Activated naive CD8-positive, alpha-beta T cell treated with anti-CD3 and anti-CD28 coated beads for 36 hours (primary cell): ENCODE data around the gene PPP6R3. TPM values are rescaled to one million over a fixed set of nuclear protein-coding genes. Genes with fewer than 3 reads are reported as not detected.

Experiments
- DNase-seq: peaks from one replicate; pipeline ENCODE4 v3.0.0; 2021
- H3K27ac Mint-ChIP-seq: one replicate; pipeline ENCODE4 v1.8.0; 2022; ENCODE audit warnings: mild to moderate bottlenecking, moderate library complexity, mixed read lengths
- H3K27me3 Mint-ChIP-seq: one replicate; pipeline ENCODE4 v1.8.0; 2022; ENCODE audit warnings: mild to moderate bottlenecking, mixed read lengths
- H3K36me3 Mint-ChIP-seq: one replicate; pipeline ENCODE4 v1.8.0; 2021; ENCODE audit warnings: mild to moderate bottlenecking, mixed read lengths
- H3K4me1 Mint-ChIP-seq: one replicate; pipeline ENCODE4 v1.8.0; 2021; ENCODE audit warnings: mixed read lengths
- H3K4me3 Mint-ChIP-seq: one replicate; pipeline ENCODE4 v1.8.0; 2022; ENCODE audit warnings: mild to moderate bottlenecking, moderate library complexity, mixed read lengths
- H3K9me3 Mint-ChIP-seq: one replicate; pipeline ENCODE4 v1.8.0; 2022; ENCODE audit warnings: mixed read lengths
- total RNA-seq, 2 experiments: library from RNA; stranded (reverse); gene quantifications; one replicate each; pipeline ENCODE4 v1.2.3, GENCODE V29; 2021

The PPP6R3 gene
- total RNA-seq, 2 experiments from 2014 or later = 122 to 123 TPM

DNA sequence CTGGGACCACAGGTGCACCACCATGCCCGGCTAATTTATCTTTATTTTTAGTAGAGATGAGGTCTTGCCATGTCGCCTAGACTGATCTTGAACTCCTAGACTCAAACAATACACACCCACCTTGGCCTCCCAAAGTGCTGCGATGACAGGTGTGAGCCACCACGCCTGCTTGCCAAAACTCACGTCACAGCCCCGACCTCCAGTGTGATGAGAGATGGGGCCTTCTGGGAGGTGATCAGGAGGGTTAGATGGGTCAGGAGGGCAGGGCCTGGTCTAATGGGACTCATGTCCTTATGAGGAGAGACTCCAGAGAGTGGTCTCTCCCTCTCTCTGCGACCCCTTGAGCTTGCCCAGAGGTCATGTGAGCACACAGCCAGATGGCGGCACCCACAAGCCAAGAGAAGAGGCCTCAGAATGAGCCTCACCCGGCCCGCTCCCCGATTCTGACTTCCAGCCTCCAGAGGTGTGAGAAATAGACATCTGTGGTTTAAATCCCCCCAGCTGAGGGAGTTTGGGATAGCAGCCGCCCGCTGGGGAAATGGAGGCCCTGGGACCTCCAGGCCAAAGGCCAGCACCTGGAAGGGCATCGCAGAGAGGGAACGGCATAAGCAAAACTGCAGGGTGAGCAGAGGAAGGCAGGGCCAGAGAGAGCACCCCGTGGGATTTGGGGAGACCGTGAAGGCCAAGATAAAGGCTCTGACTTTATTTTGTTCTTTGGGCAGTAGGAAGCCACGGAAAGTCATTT, 199.7 kb downstream of the PPP6R3 start:
- Mint-ChIP-seq H3K27ac (no peak overlapping the region), H3K36me3 (no peaks in the 10 kb centered on the region), H3K27me3 (peaks cover 17% of the 10 kb centered on the region), H3K9me3 (no peaks in the 10 kb centered on the region), H3K4me1 (no peaks in the 10 kb centered on the region), H3K4me3 (no peak overlapping the region)
- DNase-seq = no peak

DNA sequence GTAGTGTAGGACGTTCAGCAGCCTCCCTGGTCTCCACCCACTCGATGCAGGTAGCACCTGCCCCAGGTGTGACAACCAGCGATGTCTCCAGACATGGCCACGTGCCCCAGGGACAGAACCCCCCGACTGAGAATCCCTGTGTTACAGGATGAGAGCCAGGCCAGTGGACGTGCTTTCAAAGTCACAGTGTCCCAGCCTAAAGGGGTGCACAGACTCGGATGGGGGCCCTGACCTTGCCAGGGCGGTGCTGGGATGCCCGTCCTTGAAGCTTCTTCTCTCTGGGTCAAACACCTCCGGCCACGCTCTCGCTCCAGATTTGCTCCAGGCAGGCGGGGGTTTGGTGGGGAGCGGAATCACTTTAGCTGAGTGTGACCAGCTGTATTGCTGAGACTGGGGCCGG, 200.5 kb downstream of the PPP6R3 start:
- Mint-ChIP-seq H3K9me3 (no peaks in the 10 kb centered on the region), H3K27me3 (peaks cover 18% of the 10 kb centered on the region), H3K4me1 (no peaks in the 10 kb centered on the region), H3K36me3 (no peaks in the 10 kb centered on the region), H3K27ac (no peak overlapping the region), H3K4me3 (no peak overlapping the region)
- DNase-seq = no peak

- no peak for DNase-seq
- Mint-ChIP-seq H3K36me3 (no peaks in the 10 kb centered on the region), H3K27ac (no peak overlapping the region), H3K9me3 (no peaks in the 10 kb centered on the region), H3K27me3 (peaks cover 18% of the 10 kb centered on the region), H3K4me3 (no peak overlapping the region), H3K4me1 (no peaks in the 10 kb centered on the region)
Observed at GRCh38 chr11:68661697-68662603, 201.4 kb downstream of the PPP6R3 start.

DNA sequence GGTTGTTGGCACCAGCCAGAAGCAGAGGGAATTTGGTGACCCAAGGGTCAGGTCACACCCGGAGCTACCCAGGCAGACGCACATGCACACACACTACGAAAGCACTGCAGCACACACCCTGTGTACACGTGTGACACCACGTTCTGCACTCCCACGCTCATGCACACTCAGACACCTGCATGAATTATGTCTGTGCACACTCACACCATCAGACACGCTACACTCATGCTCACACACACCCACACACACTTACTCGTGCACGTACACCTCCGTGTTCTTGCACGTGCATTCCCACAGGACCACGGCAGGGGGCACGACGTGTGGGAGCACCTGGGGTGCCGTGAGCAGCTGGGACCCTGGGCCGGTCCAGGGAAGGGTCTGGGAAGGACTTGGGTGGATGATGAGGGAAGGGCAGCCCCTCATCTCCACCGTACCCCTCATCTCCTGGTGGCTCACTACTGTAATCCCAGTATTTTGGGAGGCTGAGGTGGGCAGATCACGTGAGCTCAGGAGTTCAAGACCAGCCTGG, 203.0 kb downstream of the PPP6R3 start:
- Mint-ChIP-seq H3K36me3 (no peaks in the 10 kb centered on the region), H3K9me3 (no peaks in the 10 kb centered on the region), H3K4me3 (no peak overlapping the region), H3K27ac (no peak overlapping the region), H3K27me3 (peaks cover 18% of the 10 kb centered on the region), H3K4me1 (no peaks in the 10 kb centered on the region)
- no peak for DNase-seq

GRCh38 chr11:68664141-68664540, 203.6 kb downstream of the PPP6R3 start:
- H3K27ac Mint-ChIP-seq = no peak overlapping the region
- no peak overlapping the region for H3K4me3 Mint-ChIP-seq
- no peak for DNase-seq
- H3K4me1 Mint-ChIP-seq = no peaks in the 10 kb centered on the region
- H3K27me3 Mint-ChIP-seq = peaks cover 18% of the 10 kb centered on the region
- no peaks in the 10 kb centered on the region for H3K36me3 Mint-ChIP-seq
- H3K9me3 Mint-ChIP-seq = no peaks in the 10 kb centered on the region

GRCh38 chr11:68664906-68665305, 204.4 kb downstream of the PPP6R3 start:
- H3K27me3 Mint-ChIP-seq = peaks cover 18% of the 10 kb centered on the region
- H3K9me3 Mint-ChIP-seq = no peaks in the 10 kb centered on the region
- H3K4me3 Mint-ChIP-seq = no peak overlapping the region
- no peak overlapping the region for H3K27ac Mint-ChIP-seq
- H3K36me3 Mint-ChIP-seq = no peaks in the 10 kb centered on the region
- DNase-seq = no peak
- no peaks in the 10 kb centered on the region for H3K4me1 Mint-ChIP-seq

Other genes with a start within 250 kb of the PPP6R3 start
- gene KMT5B, start 247.5 kb upstream of the PPP6R3 start, total RNA-seq = 10 to 100 TPM; 15.7 to 18.4 TPM
- gene C11orf24, start 188.8 kb upstream of the PPP6R3 start, total RNA-seq = 10 to 100 TPM; 42.2 to 44.6 TPM
- gene LRP5, start 148.2 kb upstream of the PPP6R3 start, total RNA-seq = 10 to 100 TPM; 12.7 to 15.4 TPM
- gene GAL, start 223.8 kb downstream of the PPP6R3 start, total RNA-seq = 1 to 10 TPM; 7.2 to 8.4 TPM